ENCODE results near the gene CMKLR1. TPM values are rescaled to one million over a fixed set of nuclear protein-coding genes. Genes with fewer than 3 reads are reported as not detected.

CMKLR1 gene
- total RNA-seq, 3 donors from 2014 or later (not counting 1 experiment from before 2014, with no cell fraction given), result 40.7 to 99.1 (median 63.2) TPM

- Histone ChIP-seq H3K9me3 (ENCODE audit: control insufficient read depth, insufficient read depth, low read length) (no peaks in the 10 kb centered on the region), H3K36me3 (ENCODE audit: control insufficient read depth, insufficient read depth, low read length) (no peaks in the 10 kb centered on the region), H3K4me3 (ENCODE audit: low read length) (no peak overlapping the region), H3K4me1 (ENCODE audit: control insufficient read depth, insufficient read depth, low read length) (peaks cover 6% of the 10 kb centered on the region), H3K27me3 (ENCODE audit: control insufficient read depth, insufficient read depth, low read length) (no peaks in the 10 kb centered on the region), H3K27ac (ENCODE audit: low read length) (no peak overlapping the region)
- no peak overlapping the region for H3K4me3 Mint-ChIP-seq
- no peaks in the 10 kb centered on the region for H3K27me3 Mint-ChIP-seq (ENCODE audit: low read depth in 2 of 2)
- intact Hi-C loops (cut with micrococcal nuclease), result no loop called here
- H3K9me3 Mint-ChIP-seq, result no peaks in the 10 kb centered on the region
- no peaks in the 10 kb centered on the region for H3K36me3 Mint-ChIP-seq
- DNase-seq (no peak), ATAC-seq (peak in 1 of 3 donors; percentile 36)
- WGBS (ENCODE audit: insufficient coverage), result 69% methylated on average over 2 of the region's 2 CpGs
- TF ChIP-seq CTCF (IDR thresholded peaks at IDR 0.05), result no peak
- peaks cover 26 to 29% of the 10 kb centered on the region in 2 donors for H3K4me1 Mint-ChIP-seq
- H3K27ac Mint-ChIP-seq, result no peak overlapping the region
Observed at GRCh38 chr12:108270035-108270848, 68.9 kb downstream of the CMKLR1 start.

GRCh38 chr12:108269224-108269623, 69.9 kb downstream of the CMKLR1 start:
- Mint-ChIP-seq H3K4me1 (peaks cover 26 to 29% of the 10 kb centered on the region in 2 donors), H3K27ac (peak overlapping the region in 1 of 2 donors; percentile 39), H3K36me3 (no peaks in the 10 kb centered on the region), H3K27me3 (ENCODE audit: low read depth in 2 of 2) (no peaks in the 10 kb centered on the region), H3K4me3 (no peak overlapping the region), H3K9me3 (no peaks in the 10 kb centered on the region)
- Histone ChIP-seq H3K27me3 (ENCODE audit: control insufficient read depth, insufficient read depth, low read length) (no peaks in the 10 kb centered on the region), H3K27ac (ENCODE audit: low read length) (no peak overlapping the region), H3K9me3 (ENCODE audit: control insufficient read depth, insufficient read depth, low read length) (no peaks in the 10 kb centered on the region), H3K4me3 (ENCODE audit: low read length) (no peak overlapping the region), H3K36me3 (ENCODE audit: control insufficient read depth, insufficient read depth, low read length) (no peaks in the 10 kb centered on the region), H3K4me1 (ENCODE audit: control insufficient read depth, insufficient read depth, low read length) (peaks cover 6% of the 10 kb centered on the region)
- WGBS (ENCODE audit: insufficient coverage), result 79% methylated on average over 1 of the region's 1 CpG
- no peak for TF ChIP-seq CTCF (IDR thresholded peaks at IDR 0.05)
- DNase-seq (no peak), ATAC-seq (no peak)
- intact Hi-C loops (cut with micrococcal nuclease), result no loop called here

DNA sequence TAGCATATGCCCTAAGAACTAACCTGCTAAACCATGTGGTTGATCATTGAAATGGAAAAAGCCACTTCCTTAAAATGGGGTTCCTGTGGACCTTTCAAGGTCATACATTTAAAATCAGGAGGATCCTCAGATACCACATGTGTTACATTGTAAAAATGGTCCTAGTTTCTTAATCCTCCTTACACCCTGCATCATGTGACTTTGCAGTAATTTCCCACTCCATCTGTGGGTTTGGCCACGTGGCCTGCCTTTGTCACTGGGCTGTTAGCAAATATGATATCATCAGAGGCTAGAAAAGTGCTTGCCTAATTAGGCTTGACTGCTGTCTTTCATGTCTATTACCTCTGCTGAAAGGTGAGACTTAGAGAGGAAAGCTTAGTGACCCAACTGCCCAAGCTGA, 70.7 kb downstream of the CMKLR1 start:
- no peak overlapping the region for H3K4me3 ChIP-seq (ENCODE audit: low read length)
- no peaks in the 10 kb centered on the region for H3K9me3 ChIP-seq (ENCODE audit: control insufficient read depth, insufficient read depth, low read length)
- H3K4me3 Mint-ChIP-seq, result no peak overlapping the region
- H3K4me1 ChIP-seq (ENCODE audit: control insufficient read depth, insufficient read depth, low read length), result peaks cover 6% of the 10 kb centered on the region
- H3K27me3 Mint-ChIP-seq (ENCODE audit: low read depth in 2 of 2), result peaks cover 0 to 2% of the 10 kb centered on the region in 2 donors
- TF ChIP-seq CTCF (IDR thresholded peaks at IDR 0.05), result no peak
- peaks cover 26 to 29% of the 10 kb centered on the region in 2 donors for H3K4me1 Mint-ChIP-seq
- ATAC-seq, result peak; percentile 52 to 90 (median 78)
- no peak overlapping the region for H3K27ac ChIP-seq (ENCODE audit: low read length)
- intact Hi-C loops (cut with micrococcal nuclease), result no loop called here
- no peak for DNase-seq
- H3K27me3 ChIP-seq (ENCODE audit: control insufficient read depth, insufficient read depth, low read length), result no peaks in the 10 kb centered on the region
- no peaks in the 10 kb centered on the region for H3K36me3 ChIP-seq (ENCODE audit: control insufficient read depth, insufficient read depth, low read length)
- 0% methylated on average over 1 of the region's 1 CpG for WGBS (ENCODE audit: insufficient coverage)
- no peaks in the 10 kb centered on the region for H3K36me3 Mint-ChIP-seq
- H3K27ac Mint-ChIP-seq, result peak overlapping the region in 1 of 2 donors; percentile 51
- H3K9me3 Mint-ChIP-seq, result no peaks in the 10 kb centered on the region
